Astrocyte (in vitro differentiated cells and primary cell): ENCODE data around the gene ANKRD61. TPM values are rescaled to one million over a fixed set of nuclear protein-coding genes. Genes with fewer than 3 reads are reported as not detected.

Experiments used
- DNase-seq: peaks from one replicate; pipeline ENCODE4 v3.0.0-alpha.2; 2010; ENCODE audit warnings: low read depth
- FAIRE-seq: peaks from 2 replicates; lab custom pipeline; 2011; peaks lifted over from hg19 to GRCh38; lab: Jason Lieb, UNC
- H2AFZ ChIP-seq: 2 replicates; pipeline ENCODE4 v1.6.0; 2012; ENCODE audit warnings: low read depth, low read length, inconsistent platforms
- H3K27ac ChIP-seq: 2 replicates; pipeline ENCODE4 v1.5.1; 2011; ENCODE audit warnings: low read depth, low read length, inconsistent platforms
- H3K27me3 ChIP-seq: 2 replicates; pipeline ENCODE4 v1.6.0; 2011; ENCODE audit warnings: low read length, inconsistent platforms; ENCODE audit not compliant: insufficient read depth
- H3K36me3 ChIP-seq: 2 replicates; pipeline ENCODE4 v1.5.1; 2011; ENCODE audit warnings: low read length, inconsistent platforms; ENCODE audit not compliant: insufficient read depth
- H3K4me1 ChIP-seq: 2 replicates; pipeline ENCODE4 v1.5.1; 2011; ENCODE audit warnings: low read length, inconsistent platforms; ENCODE audit not compliant: insufficient read depth
- H3K4me2 ChIP-seq: 2 replicates; pipeline ENCODE4 v1.6.0; 2012; ENCODE audit warnings: low read length, inconsistent platforms
- H3K4me3 ChIP-seq: 2 replicates; pipeline ENCODE4 v1.5.1; 2011; ENCODE audit warnings: low read depth, mild to moderate bottlenecking, low read length, inconsistent platforms; ENCODE audit not compliant: insufficient read depth
- H3K79me2 ChIP-seq: 2 replicates; pipeline ENCODE4 v1.6.0; 2012; ENCODE audit warnings: mild to moderate bottlenecking, low read length, inconsistent platforms; ENCODE audit not compliant: insufficient read depth
- H3K9ac ChIP-seq: 2 replicates; pipeline ENCODE4 v1.6.0; 2012; ENCODE audit warnings: mild to moderate bottlenecking, low read length, inconsistent platforms
- H3K9me3 ChIP-seq: 2 replicates; pipeline ENCODE4 v1.5.1; 2012; ENCODE audit warnings: low read depth, mild to moderate bottlenecking, low read length, inconsistent platforms; ENCODE audit not compliant: insufficient read depth
- H4K20me1 ChIP-seq: 2 replicates; pipeline ENCODE4 v1.6.0; 2012; ENCODE audit warnings: low read length, inconsistent platforms; ENCODE audit not compliant: insufficient read depth
- H3K27ac Mint-ChIP-seq: one replicate; pipeline ENCODE4 v1.8.0; 2021; ENCODE audit warnings: mild to moderate bottlenecking, mixed read lengths; ENCODE audit not compliant: unreplicated experiment
- H3K27me3 Mint-ChIP-seq: one replicate; pipeline ENCODE4 v1.8.0; 2021; ENCODE audit warnings: low read depth, mixed read lengths; ENCODE audit not compliant: unreplicated experiment
- H3K36me3 Mint-ChIP-seq: one replicate; pipeline ENCODE4 v1.8.0; 2021; ENCODE audit warnings: low read depth, mixed read lengths; ENCODE audit not compliant: unreplicated experiment
- H3K4me1 Mint-ChIP-seq: one replicate; pipeline ENCODE4 v1.8.0; 2021; ENCODE audit warnings: low read depth, mixed read lengths; ENCODE audit not compliant: unreplicated experiment
- H3K4me3 Mint-ChIP-seq: one replicate; pipeline ENCODE4 v1.8.0; 2021; ENCODE audit warnings: mild to moderate bottlenecking, moderate library complexity, mixed read lengths; ENCODE audit not compliant: unreplicated experiment
- H3K9me3 Mint-ChIP-seq: one replicate; pipeline ENCODE4 v1.8.0; 2021; ENCODE audit warnings: mild to moderate bottlenecking, mixed read lengths; ENCODE audit not compliant: unreplicated experiment
- CTCF ChIP-seq: IDR thresholded peaks from 2 replicates; pipeline ENCODE4 v1.5.1; 2011; ENCODE audit warnings: low read depth, mild to moderate bottlenecking, inconsistent platforms, low read length, moderate library complexity; ENCODE audit not compliant: insufficient read depth
- EZH2 ChIP-seq: IDR thresholded peaks from 2 replicates; pipeline ENCODE4 v1.6.1; 2012; ENCODE audit warnings: mild to moderate bottlenecking, low read length, inconsistent platforms; ENCODE audit not compliant: insufficient read depth
- total RNA-seq: library from RNA; stranded (reverse); gene quantifications from 2 replicates; pipeline ENCODE4 v1.2.1, GENCODE V29; 2021

Gene ANKRD61
- total RNA-seq, 1 donor from 2014 or later = 0.18 TPM

- Histone ChIP-seq H3K4me1 (no peaks in the 10 kb centered on the region), H3K36me3 (peaks cover 53% of the 10 kb centered on the region), H3K27ac (no peak overlapping the region), H3K9me3 (no peaks in the 10 kb centered on the region), H3K4me2 (no peak overlapping the region), H2AFZ (no peak overlapping the region), H4K20me1 (peaks cover 22% of the 10 kb centered on the region), H3K4me3 (no peak overlapping the region), H3K9ac (no peak overlapping the region), H3K79me2 (peaks cover 10% of the 10 kb centered on the region), H3K27me3 (no peaks in the 10 kb centered on the region)
- peaks cover 18% of the 10 kb centered on the region for H3K36me3 Mint-ChIP-seq
- H3K9me3 Mint-ChIP-seq = no peaks in the 10 kb centered on the region
- no peak for TF ChIP-seq EZH2
- TF ChIP-seq CTCF = no peak
- H3K27ac Mint-ChIP-seq = no peak overlapping the region
- no peak for DNase-seq
- no peaks in the 10 kb centered on the region for H3K27me3 Mint-ChIP-seq
- H3K4me3 Mint-ChIP-seq = no peak overlapping the region
- no peak for FAIRE-seq
- no peaks in the 10 kb centered on the region for H3K4me1 Mint-ChIP-seq
Measured at GRCh38 chr7:6032641-6033040, 1.5 kb downstream of the ANKRD61 start.

- peaks cover 15% of the 10 kb centered on the region for H3K36me3 Mint-ChIP-seq
- no peak for TF ChIP-seq CTCF
- TF ChIP-seq EZH2 = no peak
- no peaks in the 10 kb centered on the region for H3K4me1 ChIP-seq
- no peak overlapping the region for H3K4me2 ChIP-seq
- FAIRE-seq (no peak), DNase-seq (no peak)
- no peaks in the 10 kb centered on the region for H3K4me1 Mint-ChIP-seq
- H4K20me1 ChIP-seq = peaks cover 22% of the 10 kb centered on the region
- no peak overlapping the region for H3K27ac ChIP-seq
- no peak overlapping the region for H2AFZ ChIP-seq
- no peaks in the 10 kb centered on the region for H3K9me3 Mint-ChIP-seq
- no peak overlapping the region for H3K27ac Mint-ChIP-seq
- no peaks in the 10 kb centered on the region for H3K9me3 ChIP-seq
- H3K36me3 ChIP-seq = peaks cover 56% of the 10 kb centered on the region
- H3K27me3 Mint-ChIP-seq = no peaks in the 10 kb centered on the region
- H3K27me3 ChIP-seq = no peaks in the 10 kb centered on the region
- no peak overlapping the region for H3K4me3 ChIP-seq
- H3K4me3 Mint-ChIP-seq = no peak overlapping the region
- no peak overlapping the region for H3K9ac ChIP-seq
- peaks cover 8% of the 10 kb centered on the region for H3K79me2 ChIP-seq
Measured at GRCh38 chr7:6035165-6035564, 4.0 kb downstream of the ANKRD61 start.

DNA sequence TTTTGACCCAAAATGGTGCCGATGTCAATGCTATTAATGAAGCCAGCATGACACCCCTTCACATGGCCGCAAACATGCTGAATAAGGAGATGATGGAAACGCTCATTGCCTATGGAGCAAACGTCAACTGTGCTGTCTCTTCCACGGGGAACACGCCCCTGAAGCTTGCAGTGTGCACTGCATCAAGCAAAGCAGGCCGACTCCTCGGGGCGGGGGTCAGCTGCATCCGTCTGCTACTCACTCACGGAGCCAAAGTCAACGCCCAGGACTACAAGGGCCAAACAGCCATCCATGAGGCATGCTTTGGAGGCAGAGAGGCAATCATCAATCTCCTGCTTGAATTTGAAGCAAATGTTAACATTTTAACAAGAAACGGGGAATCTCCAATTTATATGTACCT lies 4.5 kb downstream of the ANKRD61 start:
- Mint-ChIP-seq H3K4me1 (no peaks in the 10 kb centered on the region), H3K4me3 (no peak overlapping the region), H3K27me3 (no peaks in the 10 kb centered on the region), H3K9me3 (no peaks in the 10 kb centered on the region), H3K27ac (no peak overlapping the region), H3K36me3 (peaks cover 15% of the 10 kb centered on the region)
- no peaks in the 10 kb centered on the region for H3K9me3 ChIP-seq
- peaks cover 60% of the 10 kb centered on the region for H3K36me3 ChIP-seq
- peaks cover 22% of the 10 kb centered on the region for H4K20me1 ChIP-seq
- H3K79me2 ChIP-seq = peaks cover 7% of the 10 kb centered on the region
- DNase-seq (no peak), FAIRE-seq (no peak)
- TF ChIP-seq EZH2 (no peak), CTCF (no peak)
- no peak overlapping the region for H2AFZ ChIP-seq
- H3K4me2 ChIP-seq = no peak overlapping the region
- H3K9ac ChIP-seq = no peak overlapping the region
- no peak overlapping the region for H3K4me3 ChIP-seq
- H3K4me1 ChIP-seq = no peaks in the 10 kb centered on the region
- no peaks in the 10 kb centered on the region for H3K27me3 ChIP-seq
- H3K27ac ChIP-seq = no peak overlapping the region
